HEK293 (cell line): Measurements from ENCODE around the gene GNG4.
"Not testable (repeated sequence)": the region's sequence is repeated elsewhere in the genome, so short reads cannot be mapped to it uniquely, and the experiment has no call there.

ENCODE experiments used
- HOXC10 ChIP-seq: sonication (generic); formaldehyde crosslinking; IDR thresholded peaks from 2 replicates; pipeline ENCODE4 v1.8.1; 2023; ENCODE audit warnings: mild to moderate bottlenecking, missing genetic modification reagents
- KLF8 ChIP-seq: fragments of 450-650 bp; formaldehyde crosslinking; IDR thresholded peaks from 2 replicates; pipeline ENCODE4 v1.5.1; 2016; ENCODE audit warnings: missing biosample characterization, missing genetic modification characterization
- ZFP3 ChIP-seq: fragments of 450-650 bp; formaldehyde crosslinking; IDR thresholded peaks from 2 replicates; pipeline ENCODE4 v1.5.1; 2016; ENCODE audit warnings: low read depth, missing biosample characterization, missing genetic modification characterization
- ZNF350 ChIP-seq: fragments of 450-650 bp; formaldehyde crosslinking; IDR thresholded peaks from 2 replicates; pipeline ENCODE4 v1.5.0; 2017; ENCODE audit warnings: missing biosample characterization, mild to moderate bottlenecking, missing genetic modification characterization
- ZNF426 ChIP-seq: fragments of 450-650 bp; formaldehyde crosslinking; IDR thresholded peaks from 2 replicates; pipeline ENCODE4 v1.5.1; 2017; ENCODE audit warnings: missing biosample characterization, missing genetic modification characterization, mild to moderate bottlenecking, inconsistent platforms, moderate library complexity
- ZNF530 ChIP-seq: fragments of 450-650 bp; formaldehyde crosslinking; IDR thresholded peaks from 2 replicates; pipeline ENCODE4 v1.5.1; 2016; ENCODE audit warnings: low read depth, missing biosample characterization, missing genetic modification characterization
- TF ChIP-seq, protein P1 (sequence below): fragments of 450-650 bp; formaldehyde crosslinking; IDR thresholded peaks from 2 replicates; pipeline ENCODE4 v1.5.1; 2016; ENCODE audit warnings: missing biosample characterization, missing genetic modification characterization
- TF ChIP-seq, protein P2 (sequence below): fragments of 450-650 bp; formaldehyde crosslinking; optimal IDR thresholded peaks from 2 replicates; pipeline ENCODE3; 2016; ENCODE audit warnings: missing biosample characterization, mild to moderate bottlenecking, missing genetic modification characterization
- TF ChIP-seq, protein P3 (sequence below): fragments of 450-650 bp; formaldehyde crosslinking; IDR thresholded peaks from 2 replicates; pipeline ENCODE4 v1.5.1; 2016; ENCODE audit warnings: missing biosample characterization, missing genetic modification characterization
- TF ChIP-seq, protein P4 (sequence below): fragments of 450-650 bp; formaldehyde crosslinking; IDR thresholded peaks from 2 replicates; pipeline ENCODE4 v1.5.1; 2016; ENCODE audit warnings: missing biosample characterization, missing genetic modification characterization

DNA sequence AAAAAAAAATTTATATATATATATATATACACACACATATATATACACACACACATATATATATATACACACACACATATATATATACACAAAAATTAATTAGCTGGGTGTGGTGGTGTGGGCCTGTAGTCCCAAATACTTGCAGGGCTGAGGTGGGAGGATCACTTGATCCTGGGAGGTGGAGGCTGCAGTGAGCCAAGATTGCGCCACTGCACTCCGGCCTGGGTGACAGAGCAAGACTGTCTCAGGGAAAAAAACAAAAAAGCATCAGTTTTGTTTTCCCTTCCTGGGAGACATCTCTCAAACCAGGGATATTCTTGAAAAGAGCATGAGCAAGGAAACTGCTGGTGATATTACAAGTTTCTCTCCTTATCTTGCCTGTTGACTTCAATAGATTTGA, 30.4 kb downstream of the GNG4 start:
- TF ChIP-seq, protein P1, sequence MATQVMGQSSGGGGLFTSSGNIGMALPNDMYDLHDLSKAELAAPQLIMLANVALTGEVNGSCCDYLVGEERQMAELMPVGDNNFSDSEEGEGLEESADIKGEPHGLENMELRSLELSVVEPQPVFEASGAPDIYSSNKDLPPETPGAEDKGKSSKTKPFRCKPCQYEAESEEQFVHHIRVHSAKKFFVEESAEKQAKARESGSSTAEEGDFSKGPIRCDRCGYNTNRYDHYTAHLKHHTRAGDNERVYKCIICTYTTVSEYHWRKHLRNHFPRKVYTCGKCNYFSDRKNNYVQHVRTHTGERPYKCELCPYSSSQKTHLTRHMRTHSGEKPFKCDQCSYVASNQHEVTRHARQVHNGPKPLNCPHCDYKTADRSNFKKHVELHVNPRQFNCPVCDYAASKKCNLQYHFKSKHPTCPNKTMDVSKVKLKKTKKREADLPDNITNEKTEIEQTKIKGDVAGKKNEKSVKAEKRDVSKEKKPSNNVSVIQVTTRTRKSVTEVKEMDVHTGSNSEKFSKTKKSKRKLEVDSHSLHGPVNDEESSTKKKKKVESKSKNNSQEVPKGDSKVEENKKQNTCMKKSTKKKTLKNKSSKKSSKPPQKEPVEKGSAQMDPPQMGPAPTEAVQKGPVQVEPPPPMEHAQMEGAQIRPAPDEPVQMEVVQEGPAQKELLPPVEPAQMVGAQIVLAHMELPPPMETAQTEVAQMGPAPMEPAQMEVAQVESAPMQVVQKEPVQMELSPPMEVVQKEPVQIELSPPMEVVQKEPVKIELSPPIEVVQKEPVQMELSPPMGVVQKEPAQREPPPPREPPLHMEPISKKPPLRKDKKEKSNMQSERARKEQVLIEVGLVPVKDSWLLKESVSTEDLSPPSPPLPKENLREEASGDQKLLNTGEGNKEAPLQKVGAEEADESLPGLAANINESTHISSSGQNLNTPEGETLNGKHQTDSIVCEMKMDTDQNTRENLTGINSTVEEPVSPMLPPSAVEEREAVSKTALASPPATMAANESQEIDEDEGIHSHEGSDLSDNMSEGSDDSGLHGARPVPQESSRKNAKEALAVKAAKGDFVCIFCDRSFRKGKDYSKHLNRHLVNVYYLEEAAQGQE (tag by site-specific recombination) = not testable (repeated sequence)
- not testable (repeated sequence) for TF ChIP-seq ZNF530; HOXC10 (CRISPR knock-in tag); ZFP3 (tag by site-specific recombination); ZNF426; ZNF350 (tag by site-specific recombination); KLF8 (tag by site-specific recombination)
- TF ChIP-seq, protein P2, sequence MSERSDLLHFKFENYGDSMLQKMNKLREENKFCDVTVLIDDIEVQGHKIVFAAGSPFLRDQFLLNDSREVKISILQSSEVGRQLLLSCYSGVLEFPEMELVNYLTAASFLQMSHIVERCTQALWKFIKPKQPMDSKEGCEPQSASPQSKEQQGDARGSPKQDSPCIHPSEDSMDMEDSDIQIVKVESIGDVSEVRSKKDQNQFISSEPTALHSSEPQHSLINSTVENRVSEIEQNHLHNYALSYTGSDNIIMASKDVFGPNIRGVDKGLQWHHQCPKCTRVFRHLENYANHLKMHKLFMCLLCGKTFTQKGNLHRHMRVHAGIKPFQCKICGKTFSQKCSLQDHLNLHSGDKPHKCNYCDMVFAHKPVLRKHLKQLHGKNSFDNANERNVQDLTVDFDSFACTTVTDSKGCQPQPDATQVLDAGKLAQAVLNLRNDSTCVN (tag by site-specific recombination) = not testable (repeated sequence)
- TF ChIP-seq, protein P3, sequence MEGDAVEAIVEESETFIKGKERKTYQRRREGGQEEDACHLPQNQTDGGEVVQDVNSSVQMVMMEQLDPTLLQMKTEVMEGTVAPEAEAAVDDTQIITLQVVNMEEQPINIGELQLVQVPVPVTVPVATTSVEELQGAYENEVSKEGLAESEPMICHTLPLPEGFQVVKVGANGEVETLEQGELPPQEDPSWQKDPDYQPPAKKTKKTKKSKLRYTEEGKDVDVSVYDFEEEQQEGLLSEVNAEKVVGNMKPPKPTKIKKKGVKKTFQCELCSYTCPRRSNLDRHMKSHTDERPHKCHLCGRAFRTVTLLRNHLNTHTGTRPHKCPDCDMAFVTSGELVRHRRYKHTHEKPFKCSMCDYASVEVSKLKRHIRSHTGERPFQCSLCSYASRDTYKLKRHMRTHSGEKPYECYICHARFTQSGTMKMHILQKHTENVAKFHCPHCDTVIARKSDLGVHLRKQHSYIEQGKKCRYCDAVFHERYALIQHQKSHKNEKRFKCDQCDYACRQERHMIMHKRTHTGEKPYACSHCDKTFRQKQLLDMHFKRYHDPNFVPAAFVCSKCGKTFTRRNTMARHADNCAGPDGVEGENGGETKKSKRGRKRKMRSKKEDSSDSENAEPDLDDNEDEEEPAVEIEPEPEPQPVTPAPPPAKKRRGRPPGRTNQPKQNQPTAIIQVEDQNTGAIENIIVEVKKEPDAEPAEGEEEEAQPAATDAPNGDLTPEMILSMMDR (tag by site-specific recombination) = not testable (repeated sequence)
- TF ChIP-seq, protein P4, sequence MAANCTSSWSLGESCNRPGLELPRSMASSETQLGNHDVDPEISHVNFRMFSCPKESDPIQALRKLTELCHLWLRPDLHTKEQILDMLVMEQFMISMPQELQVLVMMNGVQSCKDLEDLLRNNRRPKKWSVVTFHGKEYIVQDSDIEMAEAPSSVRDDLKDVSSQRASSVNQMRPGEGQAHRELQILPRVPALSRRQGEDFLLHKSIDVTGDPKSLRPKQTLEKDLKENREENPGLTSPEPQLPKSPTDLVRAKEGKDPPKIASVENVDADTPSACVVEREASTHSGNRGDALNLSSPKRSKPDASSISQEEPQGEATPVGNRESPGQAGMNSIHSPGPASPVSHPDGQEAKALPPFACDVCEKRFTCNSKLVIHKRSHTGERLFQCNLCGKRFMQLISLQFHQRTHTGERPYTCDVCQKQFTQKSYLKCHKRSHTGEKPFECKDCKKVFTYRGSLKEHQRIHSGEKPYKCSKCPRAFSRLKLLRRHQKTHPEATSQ = not testable (repeated sequence)
